Body of pancreas (tissue), 4 donors: ENCODE data around the gene PXDC1. TPM values are rescaled to one million over a fixed set of nuclear protein-coding genes. Genes with fewer than 3 reads are reported as not detected.
A peak's percentile ranks its signal among the peaks of the same experiment; 100 is the strongest.

Source experiments
- ATAC-seq: fragments of 150-250 bp; one replicate; pipeline ENCODE4 v1.9.1; 2016
- DNase-seq, 4 donors: peaks; one replicate each; pipeline ENCODE4 v3.0.0-alpha.2; 2019
- H3K27ac ChIP-seq, 4 donors: fragments of 200-600 bp; sonication (generic); 1 replicate in 3 of 4; 2 replicates in 1 of 4; pipeline versions ENCODE4 v1.5.1 to v1.6.1; 2016 to 2019; ENCODE audit warnings: mild to moderate bottlenecking in 1 of 4, mixed read lengths in 1 of 4, moderate library complexity in 1 of 4
- H3K27me3 ChIP-seq, 2 donors: fragments of 200-600 bp; sonication (generic); one replicate each; pipeline ENCODE4 v1.6.0; 2016; ENCODE audit warnings: mild to moderate bottlenecking in 1 of 2
- H3K36me3 ChIP-seq, 2 donors: fragments of 200-600 bp; sonication (generic); replicated peaks in 1 of 2; 2 replicates each; pipeline ENCODE4 v1.5.1; 2016; ENCODE audit warnings: low read depth in 2 of 2; ENCODE audit not compliant: insufficient read depth in 1 of 2
- H3K4me1 ChIP-seq: fragments of 200-600 bp; sonication (generic); one replicate; pipeline ENCODE4 v1.6.0; 2016
- H3K4me3 ChIP-seq, 2 donors: fragments of 200-600 bp; sonication (generic); 1 replicate in 1 of 2; 2 replicates in 1 of 2; pipeline ENCODE4 v1.5.1; 2016 to 2019
- H3K9me3 ChIP-seq, 3 donors: fragments of 200-600 bp; sonication (generic); 1 replicate in 2 of 3; 2 replicates in 1 of 3; pipeline ENCODE4 v1.5.1; 2016
- POLR2A ChIP-seq, 3 donors: fragments of 450-650 bp; IDR thresholded peaks; one replicate each; pipeline ENCODE4 v1.6.1; 2016; ENCODE audit warnings: antibody characterized with exemption in 3 of 3, mild to moderate bottlenecking in 2 of 3
- WGBS, 2 donors: methylation state at CpG; one replicate each; pipeline ENCODE4 v1.1.5; 2017; 5-methylcytosine and 5-hydroxymethylcytosine counted together
- intact Hi-C: fragments of 100-400 bp; cut with DNase I; formaldehyde crosslinking; loops from one replicate; pipeline ENCODE4 v1.15.1; 2023
- total RNA-seq, 2 donors: library from RNA; depleted of rRNA; stranded (reverse); fragments of >200 nt; gene quantifications; one replicate each; pipeline ENCODE4 v1.1.0, GENCODE V29; 2016
- TF ChIP-seq, protein P1 (sequence below), 7 experiments: fragments of 450-650 bp in 4 of 7; fragments of 200-600 bp in 3 of 7; sonication (generic) in 3 of 7; IDR thresholded peaks; one replicate each; pipeline ENCODE4 v1.5.1; 2016 to 2019; ENCODE audit warnings: antibody characterized with exemption in 7 of 7

PXDC1 gene
- total RNA-seq, 2 donors from 2014 or later: 30.9 to 35.6 TPM

DNA sequence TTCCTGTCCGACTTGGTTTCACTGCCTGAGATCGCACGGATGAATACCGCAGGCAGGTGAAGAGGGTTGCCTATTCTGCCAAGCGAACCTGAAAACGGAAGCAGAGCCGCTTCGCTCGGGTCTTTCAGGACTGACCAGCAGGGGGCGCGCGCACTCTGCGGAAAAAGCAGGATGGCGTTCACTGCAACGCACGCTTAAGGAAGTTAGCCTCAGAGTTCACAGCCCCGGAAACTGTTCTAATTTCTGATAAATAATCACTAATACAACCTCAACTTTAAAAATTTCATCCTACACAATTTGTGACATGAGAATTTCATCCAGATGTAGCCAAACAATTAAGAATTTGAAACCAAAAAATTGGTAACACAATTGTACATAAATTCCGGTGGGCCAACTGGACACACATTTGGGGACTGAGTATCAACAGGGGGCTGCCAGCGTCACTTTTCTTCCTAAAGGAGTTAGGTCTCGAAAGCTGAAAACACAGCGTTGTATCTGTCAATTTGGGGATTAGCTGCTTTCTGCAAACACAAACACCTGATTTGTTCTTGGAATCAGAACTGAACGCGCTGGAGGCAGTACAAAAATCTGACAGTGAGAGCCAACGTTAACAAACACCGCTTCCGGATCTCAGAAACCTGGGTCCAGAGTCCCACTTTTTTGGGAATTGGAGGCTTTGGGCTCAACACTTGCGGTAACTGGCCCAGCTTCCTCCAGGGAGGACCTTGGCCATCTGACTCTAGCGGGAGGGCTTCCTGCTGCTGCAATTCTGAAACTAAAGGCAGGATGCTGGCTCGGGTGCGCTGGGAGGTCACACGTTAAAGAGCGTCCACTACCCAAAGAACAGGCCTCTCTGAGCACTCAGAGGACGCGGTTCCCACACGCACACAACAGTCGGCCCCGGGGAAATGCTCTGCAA is 8.8 kb downstream of the PXDC1 start:
- Histone ChIP-seq H3K4me1 (peaks cover 18% of the 10 kb centered on the region), H3K4me3 (no peak overlapping the region), H3K27ac (peak overlapping the region; percentile 15 to 63 (median 36)), H3K36me3 (no peaks in the 10 kb centered on the region), H3K27me3 (no peaks in the 10 kb centered on the region), H3K9me3 (no peaks in the 10 kb centered on the region)
- 25 to 29% methylated on average over 29 to 37 of the region's 37 CpGs for WGBS, 2 donors
- intact Hi-C loops: loop anchor here (5.0 kb wide), 1 partner anchor 250 kb away; no protein-coding TSS in a partner anchor
- DNase-seq (peak; percentile 88 to 91 (median 89)), ATAC-seq (peak; percentile 92)
- no peak for TF ChIP-seq POLR2A (IDR thresholded peaks at IDR 0.05)
- TF ChIP-seq, protein P1, sequence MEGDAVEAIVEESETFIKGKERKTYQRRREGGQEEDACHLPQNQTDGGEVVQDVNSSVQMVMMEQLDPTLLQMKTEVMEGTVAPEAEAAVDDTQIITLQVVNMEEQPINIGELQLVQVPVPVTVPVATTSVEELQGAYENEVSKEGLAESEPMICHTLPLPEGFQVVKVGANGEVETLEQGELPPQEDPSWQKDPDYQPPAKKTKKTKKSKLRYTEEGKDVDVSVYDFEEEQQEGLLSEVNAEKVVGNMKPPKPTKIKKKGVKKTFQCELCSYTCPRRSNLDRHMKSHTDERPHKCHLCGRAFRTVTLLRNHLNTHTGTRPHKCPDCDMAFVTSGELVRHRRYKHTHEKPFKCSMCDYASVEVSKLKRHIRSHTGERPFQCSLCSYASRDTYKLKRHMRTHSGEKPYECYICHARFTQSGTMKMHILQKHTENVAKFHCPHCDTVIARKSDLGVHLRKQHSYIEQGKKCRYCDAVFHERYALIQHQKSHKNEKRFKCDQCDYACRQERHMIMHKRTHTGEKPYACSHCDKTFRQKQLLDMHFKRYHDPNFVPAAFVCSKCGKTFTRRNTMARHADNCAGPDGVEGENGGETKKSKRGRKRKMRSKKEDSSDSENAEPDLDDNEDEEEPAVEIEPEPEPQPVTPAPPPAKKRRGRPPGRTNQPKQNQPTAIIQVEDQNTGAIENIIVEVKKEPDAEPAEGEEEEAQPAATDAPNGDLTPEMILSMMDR (IDR thresholded peaks at IDR 0.05): peak; percentile 88 to 98 (median 94)

DNA sequence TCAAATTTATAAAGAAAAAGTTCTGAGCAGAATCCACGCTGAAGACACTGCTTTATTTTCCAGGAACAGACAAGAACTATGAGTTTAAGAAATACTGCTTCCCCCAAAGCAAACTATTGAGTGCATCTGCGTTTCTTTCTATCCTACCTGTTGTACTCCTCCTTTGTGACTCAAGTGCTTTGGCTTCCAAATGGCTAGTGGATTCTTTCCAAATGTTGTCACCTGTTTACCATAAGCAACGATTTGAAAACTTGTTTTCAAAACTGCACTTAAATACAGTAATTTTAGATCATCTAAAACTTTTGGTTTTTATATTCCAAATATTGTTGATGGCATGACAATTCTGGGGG is 9.5 kb downstream of the PXDC1 start:
- no peak overlapping the region for H3K4me3 ChIP-seq
- H3K4me1 ChIP-seq: peaks cover 18% of the 10 kb centered on the region
- H3K9me3 ChIP-seq: no peaks in the 10 kb centered on the region
- peak overlapping the region in 1 of 4 donors; percentile 12 for H3K27ac ChIP-seq
- H3K27me3 ChIP-seq: no peaks in the 10 kb centered on the region
- 30 to 36% methylated on average over 3 of the region's 3 CpGs for WGBS, 2 donors
- DNase-seq (no peak), ATAC-seq (peak; percentile 6)
- TF ChIP-seq, protein P1 (IDR thresholded peaks at IDR 0.05): no peak
- no peak for TF ChIP-seq POLR2A (IDR thresholded peaks at IDR 0.05)
- H3K36me3 ChIP-seq: no peaks in the 10 kb centered on the region
- intact Hi-C loops: loop anchor here (5.0 kb wide), 1 partner anchor 250 kb away; no protein-coding TSS in a partner anchor

DNA sequence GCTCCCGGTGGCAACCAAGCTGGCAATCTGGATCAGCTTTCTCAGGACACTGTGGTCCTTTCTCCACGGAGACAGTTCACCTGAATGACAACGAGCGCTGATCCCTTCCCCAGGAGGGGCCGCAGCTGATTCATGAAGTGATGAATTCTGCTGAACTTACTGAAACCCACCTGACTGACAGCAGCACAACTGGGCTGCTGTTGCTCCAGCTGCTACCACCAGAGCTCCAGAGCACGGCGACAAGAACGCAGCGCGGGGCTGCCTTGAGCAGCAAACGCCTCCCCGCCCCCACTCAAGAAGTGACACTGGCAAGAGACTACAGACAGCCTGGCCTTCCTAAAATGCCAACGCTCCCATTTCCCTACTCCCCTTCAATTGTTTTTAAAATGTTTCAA is 10.0 kb downstream of the PXDC1 start:
- H3K27me3 ChIP-seq: no peaks in the 10 kb centered on the region
- intact Hi-C loops: loop anchor here (5.0 kb wide), 1 partner anchor 251 kb away; no protein-coding TSS in a partner anchor
- ATAC-seq (no peak), DNase-seq (no peak)
- no peak for TF ChIP-seq POLR2A (IDR thresholded peaks at IDR 0.05)
- TF ChIP-seq, protein P1 (IDR thresholded peaks at IDR 0.05): no peak
- no peak overlapping the region for H3K4me3 ChIP-seq
- no peaks in the 10 kb centered on the region for H3K9me3 ChIP-seq
- WGBS, 2 donors: 72 to 84% methylated on average over 13 of the region's 13 CpGs
- H3K27ac ChIP-seq: no peak overlapping the region
- peaks cover 0 to 1% of the 10 kb centered on the region in 2 donors for H3K36me3 ChIP-seq
- peaks cover 18% of the 10 kb centered on the region for H3K4me1 ChIP-seq

DNA sequence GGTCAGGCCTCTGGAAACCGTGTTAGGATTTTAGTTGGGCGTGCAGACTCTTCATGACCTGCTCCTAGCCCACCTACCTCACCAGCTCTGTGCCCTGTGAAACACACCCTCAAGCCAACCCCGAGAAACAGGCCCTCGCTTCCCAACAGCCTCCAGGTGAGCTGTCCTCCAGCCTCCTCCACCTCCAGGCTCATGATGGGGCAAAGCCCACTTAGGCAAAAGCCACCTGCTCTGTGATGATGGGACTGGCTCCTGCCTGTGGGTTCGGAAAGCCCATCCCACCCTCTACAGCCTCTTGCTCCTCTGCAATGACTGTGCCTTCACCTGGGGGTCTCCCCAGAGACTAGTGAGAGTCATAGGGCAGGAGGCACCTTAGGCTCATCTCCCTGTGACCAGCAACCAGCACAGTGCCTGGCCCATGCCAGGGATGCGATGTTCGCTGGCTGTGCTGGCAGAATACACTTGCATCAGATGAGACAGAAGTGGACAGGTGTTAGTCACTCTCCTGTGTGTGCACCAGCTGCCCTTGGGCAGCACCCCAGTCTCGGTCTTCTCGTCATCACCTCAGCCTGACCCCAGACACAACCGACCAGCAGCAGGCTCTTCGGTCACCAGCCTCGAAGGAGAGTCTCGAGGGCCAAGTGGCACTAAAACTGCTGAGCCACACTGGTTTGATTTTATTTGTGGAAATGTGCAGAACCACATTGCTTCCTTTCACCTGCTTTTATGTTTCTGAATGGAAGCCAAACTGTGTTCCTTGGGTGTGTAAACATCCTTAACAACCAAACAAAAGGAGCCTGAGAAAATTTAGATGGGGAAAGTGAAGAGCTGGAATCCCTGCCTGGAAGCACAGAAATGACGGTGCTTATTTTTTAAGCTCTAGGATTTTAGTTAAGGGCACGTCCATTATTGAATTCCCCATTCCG is 10.7 kb downstream of the PXDC1 start:
- peaks cover 0 to 1% of the 10 kb centered on the region in 2 donors for H3K36me3 ChIP-seq
- DNase-seq: no peak
- no peaks in the 10 kb centered on the region for H3K27me3 ChIP-seq
- no peak for TF ChIP-seq POLR2A (IDR thresholded peaks at IDR 0.05)
- TF ChIP-seq, protein P1 (IDR thresholded peaks at IDR 0.05): no peak
- ATAC-seq: no peak
- no peak overlapping the region for H3K27ac ChIP-seq
- H3K9me3 ChIP-seq: no peaks in the 10 kb centered on the region
- peaks cover 14% of the 10 kb centered on the region for H3K4me1 ChIP-seq
- 76 to 84% methylated on average over 16 of the region's 16 CpGs for WGBS, 2 donors
- intact Hi-C loops: loop anchor here (5.0 kb wide), 1 partner anchor 251 kb away; no protein-coding TSS in a partner anchor
- H3K4me3 ChIP-seq: no peak overlapping the region
